Activated T-cell treated with anti-CD3 and anti-CD28 coated beads for 1 hour (primary cell): ENCODE results near the gene APBA2.

Source experiments
- DNase-seq: peaks from one replicate; pipeline ENCODE4 v3.0.0-alpha.2; 2020; ENCODE audit warnings: low read depth

Gene APBA2

GRCh38 chr15:28896951-28897350, 11.2 kb downstream of the APBA2 start:
- DNase-seq, result no peak

GRCh38 chr15:28897861-28898585, 12.2 kb downstream of the APBA2 start:
- no peak for DNase-seq

- DNase-seq, result no peak
Observed at GRCh38 chr15:28899061-28899738, 13.4 kb downstream of the APBA2 start.

- no peak for DNase-seq
Observed at GRCh38 chr15:28900041-28900891, 14.5 kb downstream of the APBA2 start.

- no peak for DNase-seq
Observed at GRCh38 chr15:28900892-28901586, 15.3 kb downstream of the APBA2 start.

GRCh38 chr15:28901587-28901980, 15.8 kb downstream of the APBA2 start:
- no peak for DNase-seq

- DNase-seq, result no peak
Observed at GRCh38 chr15:28901987-28902745, 16.4 kb downstream of the APBA2 start.

- no peak for DNase-seq
Observed at GRCh38 chr15:28902856-28903255, 17.1 kb downstream of the APBA2 start.

GRCh38 chr15:28903555-28903954, 17.8 kb downstream of the APBA2 start:
- no peak for DNase-seq

GRCh38 chr15:28904003-28904402, 18.2 kb downstream of the APBA2 start:
- DNase-seq, result no peak

GRCh38 chr15:28904541-28905315, 19.0 kb downstream of the APBA2 start:
- DNase-seq, result no peak

- DNase-seq, result no peak
Observed at GRCh38 chr15:28907338-28907960, 21.7 kb downstream of the APBA2 start.

GRCh38 chr15:28909958-28910500, 24.3 kb downstream of the APBA2 start:
- no peak for DNase-seq

GRCh38 chr15:28911310-28911931, 25.6 kb downstream of the APBA2 start:
- DNase-seq, result no peak

- DNase-seq, result no peak
Observed at GRCh38 chr15:28912422-28912821, 26.6 kb downstream of the APBA2 start.

- no peak for DNase-seq
Observed at GRCh38 chr15:28913171-28913765, 27.5 kb downstream of the APBA2 start.

GRCh38 chr15:28914046-28914445, 28.3 kb downstream of the APBA2 start:
- no peak for DNase-seq

GRCh38 chr15:28914483-28915023, 28.8 kb downstream of the APBA2 start:
- DNase-seq, result no peak
